NT2/D1 (cell line): Measurements from ENCODE around the gene SPOCK1.

Source experiments
- SUZ12 ChIP-seq: IDR thresholded peaks from 2 replicates; pipeline ENCODE4 v1.6.1; 2011; ENCODE audit not compliant: insufficient read length, insufficient read depth; ENCODE audit errors: extremely low read depth
- YY1 ChIP-seq: IDR thresholded peaks from 2 replicates; pipeline ENCODE4 v1.6.1; 2011; ENCODE audit not compliant: insufficient read length, insufficient read depth
- ZNF274 ChIP-seq: IDR thresholded peaks from 2 replicates; pipeline ENCODE4 v1.6.1; 2011; ENCODE audit warnings: mild to moderate bottlenecking, low read depth, low read length

DNA sequence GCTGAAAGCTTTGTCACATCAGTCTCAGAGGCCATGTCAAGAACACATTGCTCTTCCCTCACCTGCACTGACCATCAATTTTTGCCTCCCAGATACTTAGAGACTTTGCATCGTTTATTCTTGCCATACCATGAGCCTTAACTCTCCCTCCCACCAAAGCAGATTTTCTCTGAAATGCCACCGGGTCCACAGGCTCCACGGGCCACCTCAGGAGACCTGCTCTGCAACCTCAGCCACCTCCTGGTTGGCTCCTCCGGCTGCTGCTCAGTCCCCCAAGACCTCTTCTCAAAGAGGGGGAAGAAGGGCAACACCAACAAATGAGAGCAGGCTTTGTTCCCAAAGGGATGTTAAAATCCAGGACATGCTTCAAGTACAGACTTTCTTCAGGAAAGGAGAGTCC is 400.5 kb downstream of the SPOCK1 start:
- TF ChIP-seq ZNF274 (no peak), SUZ12 (no peak), YY1 (no peak)
